H1 (cell line): ENCODE results near the gene TRPC4. TPM values are rescaled to one million over a fixed set of nuclear protein-coding genes. Genes with fewer than 3 reads are reported as not detected.

Experiments
- EP300 ChIP-seq, 2 experiments: IDR thresholded peaks; 1 replicate in 1 of 2; 2 replicates in 1 of 2; pipeline ENCODE4 v1.6.1; 2011 to 2012; ENCODE audit warnings: low read depth in 2 of 2, low read length in 2 of 2, mild to moderate bottlenecking in 2 of 2, borderline replicate concordance in 1 of 2, inconsistent platforms in 1 of 2, moderate library complexity in 1 of 2
- JUN ChIP-seq: IDR thresholded peaks from 2 replicates; pipeline ENCODE4 v1.6.1; 2011; ENCODE audit warnings: low read depth, mild to moderate bottlenecking, improper control_type of control experiment, low read length
- JUND ChIP-seq: IDR thresholded peaks from 2 replicates; pipeline ENCODE4 v1.6.1; 2011; ENCODE audit warnings: mild to moderate bottlenecking, improper control_type of control experiment, low read length
- POLR2A ChIP-seq, 2 experiments: IDR thresholded peaks; 1 replicate in 1 of 2; 2 replicates in 1 of 2; pipeline ENCODE4 v1.6.1; 2011; ENCODE audit warnings: low read depth in 2 of 2, low read length in 2 of 2, mild to moderate bottlenecking in 2 of 2; ENCODE audit errors: control extremely low read depth in 1 of 2
- RBBP5 ChIP-seq: IDR thresholded peaks from 2 replicates; pipeline ENCODE4 v1.7.1; 2012; ENCODE audit warnings: low read depth, mild to moderate bottlenecking, inconsistent platforms, low read length, moderate library complexity, borderline replicate concordance
- SP1 ChIP-seq: IDR thresholded peaks from 2 replicates; pipeline ENCODE4 v1.6.1; 2011; ENCODE audit warnings: low read depth, low read length
- polyA plus RNA-seq, 7 experiments: library from polyadenylated mRNA; depleted of rRNA in 3 of 7; stranded (reverse) in 5 of 7; unstranded in 2 of 7; fragments of >200 nt in 5 of 7; fragments of 200-250 nt in 2 of 7; gene quantifications; 1 replicate in 5 of 7; 2 replicates in 1 of 7; 4 replicates in 1 of 7; pipeline versions ENCODE4 v1.2.1 to v1.2.3, GENCODE V29; 2011 to 2013; ENCODE audit warnings: missing spikeins in 2 of 7, mixed read lengths in 2 of 7
- total RNA-seq: library from RNA; stranded (reverse); fragmentation: NEBNext Ultra II Directional; extraction: Animal tissue kit (Norgen Biotek cat#: 25700); gene quantifications from 2 replicates; pipeline ENCODE4 v1.2.1, GENCODE V29; 2021
- TF ChIP-seq, protein P1 (sequence below): fragments of 300-600 bp; sonication (generic); IDR thresholded peaks from 2 replicates; pipeline ENCODE4 v1.7.1; 2012; ENCODE audit warnings: low read length, moderate library complexity, mild to moderate bottlenecking, inconsistent platforms; ENCODE audit not compliant: insufficient replicate concordance

The TRPC4 gene
- total and polyA plus RNA-seq, 2 of the 8 experiments (the other 6 are each of a cell fraction or from before 2014, with no cell fraction given) = 12.3 to 14.7 TPM

DNA sequence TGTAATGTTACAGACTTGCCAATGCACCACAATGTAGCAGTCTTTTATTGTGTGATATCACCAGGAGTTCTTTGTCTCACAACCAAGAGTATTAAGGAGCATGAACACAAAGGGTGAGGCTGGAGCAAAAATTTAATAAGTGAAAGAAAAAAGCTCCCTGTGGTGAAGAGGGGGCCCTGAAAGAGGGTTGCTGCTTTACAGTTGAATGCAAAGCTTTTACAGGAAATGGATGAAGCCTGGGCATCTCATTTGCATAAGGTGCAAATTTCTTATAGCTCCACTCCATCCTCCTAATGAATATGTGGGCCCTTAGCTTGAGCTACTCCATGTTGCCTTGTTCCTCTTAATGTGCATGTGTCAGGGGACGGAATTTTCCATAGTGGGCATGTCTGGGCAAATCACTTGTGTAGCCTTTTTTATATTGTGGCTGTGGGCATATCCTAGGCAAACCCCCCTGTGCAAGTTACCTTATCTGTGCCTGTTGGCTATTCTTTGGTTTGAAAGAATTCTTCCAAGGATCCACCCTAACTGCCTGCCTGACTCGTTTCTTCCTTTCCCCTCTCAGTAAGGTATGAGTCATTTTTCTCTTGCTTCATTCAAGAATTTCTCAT lies 45.3 kb upstream of the TRPC4 start (continued):
- TF ChIP-seq, protein P1, sequence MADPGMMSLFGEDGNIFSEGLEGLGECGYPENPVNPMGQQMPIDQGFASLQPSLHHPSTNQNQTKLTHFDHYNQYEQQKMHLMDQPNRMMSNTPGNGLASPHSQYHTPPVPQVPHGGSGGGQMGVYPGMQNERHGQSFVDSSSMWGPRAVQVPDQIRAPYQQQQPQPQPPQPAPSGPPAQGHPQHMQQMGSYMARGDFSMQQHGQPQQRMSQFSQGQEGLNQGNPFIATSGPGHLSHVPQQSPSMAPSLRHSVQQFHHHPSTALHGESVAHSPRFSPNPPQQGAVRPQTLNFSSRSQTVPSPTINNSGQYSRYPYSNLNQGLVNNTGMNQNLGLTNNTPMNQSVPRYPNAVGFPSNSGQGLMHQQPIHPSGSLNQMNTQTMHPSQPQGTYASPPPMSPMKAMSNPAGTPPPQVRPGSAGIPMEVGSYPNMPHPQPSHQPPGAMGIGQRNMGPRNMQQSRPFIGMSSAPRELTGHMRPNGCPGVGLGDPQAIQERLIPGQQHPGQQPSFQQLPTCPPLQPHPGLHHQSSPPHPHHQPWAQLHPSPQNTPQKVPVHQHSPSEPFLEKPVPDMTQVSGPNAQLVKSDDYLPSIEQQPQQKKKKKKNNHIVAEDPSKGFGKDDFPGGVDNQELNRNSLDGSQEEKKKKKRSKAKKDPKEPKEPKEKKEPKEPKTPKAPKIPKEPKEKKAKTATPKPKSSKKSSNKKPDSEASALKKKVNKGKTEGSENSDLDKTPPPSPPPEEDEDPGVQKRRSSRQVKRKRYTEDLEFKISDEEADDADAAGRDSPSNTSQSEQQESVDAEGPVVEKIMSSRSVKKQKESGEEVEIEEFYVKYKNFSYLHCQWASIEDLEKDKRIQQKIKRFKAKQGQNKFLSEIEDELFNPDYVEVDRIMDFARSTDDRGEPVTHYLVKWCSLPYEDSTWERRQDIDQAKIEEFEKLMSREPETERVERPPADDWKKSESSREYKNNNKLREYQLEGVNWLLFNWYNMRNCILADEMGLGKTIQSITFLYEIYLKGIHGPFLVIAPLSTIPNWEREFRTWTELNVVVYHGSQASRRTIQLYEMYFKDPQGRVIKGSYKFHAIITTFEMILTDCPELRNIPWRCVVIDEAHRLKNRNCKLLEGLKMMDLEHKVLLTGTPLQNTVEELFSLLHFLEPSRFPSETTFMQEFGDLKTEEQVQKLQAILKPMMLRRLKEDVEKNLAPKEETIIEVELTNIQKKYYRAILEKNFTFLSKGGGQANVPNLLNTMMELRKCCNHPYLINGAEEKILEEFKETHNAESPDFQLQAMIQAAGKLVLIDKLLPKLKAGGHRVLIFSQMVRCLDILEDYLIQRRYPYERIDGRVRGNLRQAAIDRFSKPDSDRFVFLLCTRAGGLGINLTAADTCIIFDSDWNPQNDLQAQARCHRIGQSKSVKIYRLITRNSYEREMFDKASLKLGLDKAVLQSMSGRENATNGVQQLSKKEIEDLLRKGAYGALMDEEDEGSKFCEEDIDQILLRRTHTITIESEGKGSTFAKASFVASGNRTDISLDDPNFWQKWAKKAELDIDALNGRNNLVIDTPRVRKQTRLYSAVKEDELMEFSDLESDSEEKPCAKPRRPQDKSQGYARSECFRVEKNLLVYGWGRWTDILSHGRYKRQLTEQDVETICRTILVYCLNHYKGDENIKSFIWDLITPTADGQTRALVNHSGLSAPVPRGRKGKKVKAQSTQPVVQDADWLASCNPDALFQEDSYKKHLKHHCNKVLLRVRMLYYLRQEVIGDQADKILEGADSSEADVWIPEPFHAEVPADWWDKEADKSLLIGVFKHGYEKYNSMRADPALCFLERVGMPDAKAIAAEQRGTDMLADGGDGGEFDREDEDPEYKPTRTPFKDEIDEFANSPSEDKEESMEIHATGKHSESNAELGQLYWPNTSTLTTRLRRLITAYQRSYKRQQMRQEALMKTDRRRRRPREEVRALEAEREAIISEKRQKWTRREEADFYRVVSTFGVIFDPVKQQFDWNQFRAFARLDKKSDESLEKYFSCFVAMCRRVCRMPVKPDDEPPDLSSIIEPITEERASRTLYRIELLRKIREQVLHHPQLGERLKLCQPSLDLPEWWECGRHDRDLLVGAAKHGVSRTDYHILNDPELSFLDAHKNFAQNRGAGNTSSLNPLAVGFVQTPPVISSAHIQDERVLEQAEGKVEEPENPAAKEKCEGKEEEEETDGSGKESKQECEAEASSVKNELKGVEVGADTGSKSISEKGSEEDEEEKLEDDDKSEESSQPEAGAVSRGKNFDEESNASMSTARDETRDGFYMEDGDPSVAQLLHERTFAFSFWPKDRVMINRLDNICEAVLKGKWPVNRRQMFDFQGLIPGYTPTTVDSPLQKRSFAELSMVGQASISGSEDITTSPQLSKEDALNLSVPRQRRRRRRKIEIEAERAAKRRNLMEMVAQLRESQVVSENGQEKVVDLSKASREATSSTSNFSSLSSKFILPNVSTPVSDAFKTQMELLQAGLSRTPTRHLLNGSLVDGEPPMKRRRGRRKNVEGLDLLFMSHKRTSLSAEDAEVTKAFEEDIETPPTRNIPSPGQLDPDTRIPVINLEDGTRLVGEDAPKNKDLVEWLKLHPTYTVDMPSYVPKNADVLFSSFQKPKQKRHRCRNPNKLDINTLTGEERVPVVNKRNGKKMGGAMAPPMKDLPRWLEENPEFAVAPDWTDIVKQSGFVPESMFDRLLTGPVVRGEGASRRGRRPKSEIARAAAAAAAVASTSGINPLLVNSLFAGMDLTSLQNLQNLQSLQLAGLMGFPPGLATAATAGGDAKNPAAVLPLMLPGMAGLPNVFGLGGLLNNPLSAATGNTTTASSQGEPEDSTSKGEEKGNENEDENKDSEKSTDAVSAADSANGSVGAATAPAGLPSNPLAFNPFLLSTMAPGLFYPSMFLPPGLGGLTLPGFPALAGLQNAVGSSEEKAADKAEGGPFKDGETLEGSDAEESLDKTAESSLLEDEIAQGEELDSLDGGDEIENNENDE = peak; percentile 77
- 0 out of 2 replicates have a peak, but pooled peaks have one; percentile 48 for TF ChIP-seq RBBP5
- peak in 1 of 2 experiments; percentile 16; a peak in 1 of 3 replicates for TF ChIP-seq EP300 (IDR thresholded peaks at IDR 0.05; ENCODE audit: borderline replicate concordance in 1 of 2, low read depth in 2 of 2, low read length in 2 of 2)
- TF ChIP-seq SP1 = peak; percentile 71; the same call in 1 of the 2 replicates
- TF ChIP-seq JUND = peak; percentile 67; the same call in 1 of the 2 replicates
- TF ChIP-seq POLR2A (IDR thresholded peaks at IDR 0.05; ENCODE audit: control extremely low read depth in 1 of 2, low read depth in 2 of 2, low read length in 2 of 2) = peak; percentile 57 to 63
- TF ChIP-seq JUN = 0 out of 2 replicates have a peak, but pooled peaks have one; percentile 11
